ENCODE data around the gene STBD1.
A peak's percentile ranks its signal among the peaks of the same experiment; 100 is the strongest.
"Not testable (repeated sequence)": the region's sequence is repeated elsewhere in the genome, so short reads cannot be mapped to it uniquely, and the experiment has no call there.

The STBD1 gene

GRCh38 chr4:76283900-76284299, 22.6 kb upstream of the STBD1 start:
- DNase-seq (ENCODE audit: low read depth, low spot score) = no peak

DNA sequence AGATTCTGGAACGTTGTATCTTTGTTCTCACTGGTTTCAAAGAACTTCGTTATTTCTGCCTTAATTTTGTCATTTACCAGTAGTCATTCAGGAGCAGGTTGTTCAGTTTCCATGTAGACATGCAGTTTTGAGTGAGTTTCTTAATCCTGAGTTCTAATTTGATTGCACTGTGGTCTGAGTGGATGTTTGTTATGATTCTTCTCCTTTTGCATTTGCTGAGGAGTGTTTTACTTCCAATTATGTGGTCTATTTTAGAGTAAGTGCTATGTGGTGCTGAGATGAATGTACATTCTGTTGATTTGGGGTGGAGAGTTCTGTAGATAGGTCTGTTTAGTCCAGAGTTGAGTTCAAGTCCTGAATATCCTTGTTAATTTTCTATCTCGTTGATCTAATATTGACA, 18.7 kb upstream of the STBD1 start:
- not testable (repeated sequence) for DNase-seq (ENCODE audit: low read depth, low spot score)

GRCh38 chr4:76292730-76293129, 13.8 kb upstream of the STBD1 start:
- no peak for DNase-seq (ENCODE audit: low read depth, low spot score)

GRCh38 chr4:76293772-76294171, 12.8 kb upstream of the STBD1 start:
- no peak for DNase-seq (ENCODE audit: low read depth, low spot score)

GRCh38 chr4:76296286-76296820, 10.2 kb upstream of the STBD1 start:
- no peak for DNase-seq (ENCODE audit: low read depth, low spot score)

DNA sequence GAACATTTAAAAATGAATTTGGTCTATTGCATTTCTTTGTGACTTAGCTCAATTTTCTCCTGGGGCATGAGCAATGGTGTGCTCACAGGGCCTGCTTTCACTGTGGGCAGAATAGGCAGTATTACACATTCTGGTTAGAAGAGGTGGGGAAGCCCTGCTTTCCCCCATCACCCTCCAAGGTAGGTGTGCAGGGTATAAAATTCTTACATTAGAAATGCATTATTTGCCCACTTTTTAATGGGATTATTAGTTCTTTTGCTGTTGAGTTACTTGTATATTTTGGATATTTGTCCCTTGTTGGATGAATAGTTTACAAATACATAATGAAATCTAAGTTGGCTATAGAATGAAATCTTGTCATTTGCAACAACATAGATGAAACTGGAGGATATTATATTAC, 8.3 kb upstream of the STBD1 start:
- DNase-seq (ENCODE audit: low read depth, low spot score) = no peak

DNA sequence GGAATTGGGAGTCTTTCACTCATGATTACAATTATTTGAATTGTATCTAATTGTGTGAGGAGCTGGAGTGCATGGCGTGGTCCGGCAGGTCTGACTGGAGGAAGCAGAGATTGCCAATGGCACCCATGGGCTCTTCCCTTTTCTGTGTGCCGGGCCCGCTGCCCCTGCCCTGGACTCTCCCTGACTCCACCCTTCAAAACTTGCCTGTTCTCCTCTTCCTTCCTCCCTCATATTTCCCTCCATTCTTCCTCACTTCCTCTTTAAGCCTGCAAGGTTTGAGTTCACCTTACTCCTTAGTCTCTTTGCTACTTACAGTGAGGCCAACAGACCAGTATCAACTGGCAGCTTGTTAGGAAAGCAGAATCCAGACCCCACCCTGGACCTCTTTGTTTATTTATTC, 6.5 kb upstream of the STBD1 start:
- DNase-seq (ENCODE audit: low read depth, low spot score) = no peak

DNA sequence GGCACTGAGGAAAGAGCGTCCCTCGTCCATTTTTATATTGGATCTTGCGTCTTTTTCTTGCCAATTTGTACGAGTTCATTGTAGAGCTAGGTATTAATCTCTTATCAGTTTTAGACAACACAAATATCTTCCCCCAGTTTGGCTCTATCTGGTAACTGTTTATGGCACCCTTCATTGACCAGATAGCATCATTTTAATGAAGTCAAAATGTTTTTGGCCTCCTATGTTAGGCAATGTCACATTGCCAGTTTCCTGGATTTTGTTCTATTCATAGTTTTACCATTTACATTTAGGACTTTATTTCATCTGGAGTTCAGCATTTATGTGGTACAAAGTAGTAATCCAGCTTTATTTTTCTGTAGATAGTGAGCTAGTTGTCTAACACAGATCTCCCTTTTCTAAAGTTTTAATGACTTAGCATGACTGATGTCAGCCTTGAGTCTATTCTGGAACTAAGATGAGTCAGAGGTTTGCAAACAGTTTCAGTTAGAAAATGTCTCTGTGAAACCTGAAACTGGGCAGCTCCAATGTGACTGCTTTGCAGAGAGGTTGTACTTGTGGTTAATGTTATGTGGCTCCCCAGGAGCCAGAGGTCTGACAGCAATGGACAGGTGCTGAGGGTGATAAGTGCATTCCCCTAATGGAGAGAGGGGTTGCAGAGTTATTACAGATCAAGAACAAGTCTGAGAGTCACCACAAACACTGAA, 5.3 kb upstream of the STBD1 start:
- no peak for DNase-seq (ENCODE audit: low read depth, low spot score)

DNA sequence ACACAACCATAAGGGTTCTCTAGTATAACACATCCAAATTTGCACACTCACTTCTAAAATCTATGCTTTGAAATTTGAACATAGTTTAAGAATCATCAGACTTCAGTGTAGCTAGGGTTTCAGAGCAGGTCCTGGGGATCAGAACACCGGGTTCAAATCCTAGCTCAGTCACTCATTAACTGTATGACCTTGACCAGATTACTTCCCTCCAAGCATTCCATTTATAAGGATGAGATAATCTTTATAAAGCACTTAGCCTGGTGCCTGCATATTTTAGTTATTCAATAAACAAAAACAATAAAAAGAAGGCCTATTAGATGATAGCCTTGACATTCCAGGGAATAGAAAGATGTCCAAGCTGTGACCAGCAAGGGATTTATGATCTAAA, 4.8 kb upstream of the STBD1 start:
- DNase-seq (ENCODE audit: low read depth, low spot score) = no peak

DNA sequence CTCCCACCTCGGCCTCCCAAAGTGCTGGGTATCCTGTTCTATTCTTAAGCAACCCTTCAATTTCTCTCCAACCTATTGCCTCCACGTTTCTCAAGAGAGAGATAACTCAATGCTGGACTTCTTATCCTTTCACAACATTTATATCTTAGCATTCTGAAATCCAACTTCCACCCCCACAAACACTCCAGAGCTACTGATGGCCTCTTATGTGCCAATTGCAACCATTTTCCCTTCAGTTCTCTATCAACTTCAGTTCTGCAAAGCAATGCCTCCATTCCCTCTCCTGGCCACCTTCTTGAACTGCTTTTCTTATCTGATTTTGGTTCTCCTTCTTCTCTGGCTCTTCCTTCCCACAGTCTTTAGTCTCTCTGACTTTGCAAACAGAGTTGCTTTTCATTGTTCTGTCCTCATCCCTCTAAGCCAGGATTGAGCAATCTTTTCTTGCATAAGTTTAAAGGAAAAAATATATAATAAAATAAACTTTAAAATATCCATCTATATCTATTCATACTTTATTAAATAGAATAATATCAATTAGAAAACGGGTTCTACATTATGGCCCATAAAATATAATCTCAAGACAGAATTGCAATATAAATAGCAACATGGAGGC, 3.6 kb upstream of the STBD1 start:
- no peak for DNase-seq (ENCODE audit: low read depth, low spot score)

DNA sequence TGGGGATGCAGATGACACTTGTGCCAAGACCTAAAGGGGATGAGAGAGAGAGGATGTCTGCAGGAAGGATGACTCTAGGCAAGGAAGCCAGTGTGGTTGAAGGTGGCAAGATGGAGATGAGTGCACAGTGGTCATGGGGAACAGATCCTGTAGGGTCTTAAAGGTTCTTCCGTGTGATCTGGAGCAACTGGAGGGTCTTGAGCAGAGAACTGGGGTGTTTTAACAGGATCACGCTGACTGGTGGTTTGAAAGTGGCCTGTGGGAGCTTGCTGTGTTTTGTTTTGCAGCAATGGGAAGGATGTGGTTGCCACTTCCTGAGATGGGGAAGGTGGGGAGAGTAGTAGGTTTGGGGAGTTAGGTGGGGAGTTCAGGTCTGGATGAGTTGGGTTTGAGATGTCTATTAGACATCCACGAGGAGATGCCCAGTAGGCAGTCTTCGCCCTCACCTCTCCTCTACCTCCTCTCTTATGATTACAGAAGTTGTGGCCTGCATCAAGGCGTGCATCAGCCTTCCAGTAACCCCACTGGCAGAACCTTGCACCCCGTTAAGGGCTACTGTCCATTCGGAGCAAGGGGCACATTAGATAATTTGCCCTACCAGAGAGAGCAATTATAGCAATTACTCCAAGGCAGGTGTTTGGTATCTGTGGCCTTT, 1.4 kb upstream of the STBD1 start:
- no peak for DNase-seq (ENCODE audit: low read depth, low spot score)

DNA sequence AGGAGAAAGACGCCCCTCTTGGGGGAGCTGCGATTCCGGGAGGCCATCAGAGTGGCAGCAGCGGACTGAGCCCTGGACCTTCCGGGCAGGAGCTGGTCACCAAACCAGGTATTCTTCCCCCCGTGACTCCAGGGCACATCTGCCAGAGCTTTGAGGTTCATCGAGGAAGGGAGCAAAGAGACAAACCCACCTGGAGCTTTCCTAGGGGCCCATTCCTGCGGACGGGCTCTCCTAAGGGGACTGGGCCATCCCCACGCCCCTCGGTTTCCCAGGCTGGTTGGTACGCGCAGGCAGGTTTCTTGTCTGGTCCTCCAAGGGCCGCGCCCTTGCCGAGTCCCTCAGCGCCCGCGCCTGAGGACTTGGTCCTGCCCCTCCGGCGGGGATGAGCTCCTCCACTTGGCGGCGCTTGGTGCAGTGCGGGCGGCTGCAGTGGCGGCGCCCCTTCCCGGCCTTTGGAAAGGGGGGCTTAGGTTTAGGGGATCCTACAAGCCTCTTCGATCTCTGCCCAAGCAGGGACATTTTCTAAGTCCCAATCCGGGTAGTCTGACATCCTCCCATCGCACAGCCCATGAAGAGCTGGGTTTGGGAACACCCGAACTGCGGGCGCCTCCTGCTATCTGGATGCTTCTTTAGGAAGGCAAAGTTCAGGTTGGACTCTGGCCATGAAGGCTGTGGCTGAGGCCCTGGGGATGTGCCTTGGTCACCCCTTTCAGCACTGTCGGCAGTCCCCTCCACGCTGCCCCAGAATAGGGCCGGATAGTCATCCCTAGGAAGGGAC, 538 bp downstream of the STBD1 start:
- peak; percentile 67 for DNase-seq (ENCODE audit: low read depth, low spot score)

DNA sequence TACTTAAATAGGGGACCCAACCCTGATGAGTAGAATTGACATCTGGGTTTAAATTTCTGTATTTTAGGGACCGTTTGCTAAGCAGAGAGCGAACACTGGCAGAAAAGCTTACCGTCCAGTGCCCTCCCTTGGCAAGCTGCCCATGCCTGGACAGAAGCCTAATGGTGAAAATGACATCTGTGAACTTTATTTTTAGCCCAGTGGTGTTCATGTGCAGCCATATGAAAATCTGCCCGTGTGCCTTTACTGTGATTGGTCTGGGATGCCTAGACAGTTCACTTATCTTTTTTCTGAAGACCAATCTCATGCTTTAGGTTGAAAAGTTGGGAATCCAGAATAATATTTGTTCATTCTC, 1.1 kb downstream of the STBD1 start:
- DNase-seq (ENCODE audit: low read depth, low spot score) = no peak

- DNase-seq (ENCODE audit: low read depth, low spot score) = no peak
Measured at GRCh38 chr4:76308548-76308947, 2.0 kb downstream of the STBD1 start.

GRCh38 chr4:76309939-76310550, 3.5 kb downstream of the STBD1 start:
- DNase-seq (ENCODE audit: low read depth, low spot score) = no peak

DNA sequence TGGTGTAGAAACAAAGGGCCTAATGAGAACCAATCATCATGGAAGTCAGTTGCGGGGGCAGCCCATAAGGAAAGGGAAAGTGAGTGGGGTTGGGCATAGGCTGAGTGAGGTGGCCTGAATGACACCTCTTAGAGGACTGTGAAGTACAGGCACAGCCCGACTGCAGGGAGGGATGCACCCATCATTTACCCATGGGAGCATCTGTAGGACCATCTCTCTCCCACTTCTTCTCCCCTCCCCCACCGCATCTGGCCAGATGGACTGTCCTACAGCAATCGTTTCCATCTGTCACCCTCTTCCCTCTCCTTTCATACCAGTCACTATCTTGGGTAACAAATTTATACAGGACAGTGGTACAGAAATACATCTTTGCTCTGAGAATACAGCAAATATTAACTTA, 4.2 kb downstream of the STBD1 start:
- no peak for DNase-seq (ENCODE audit: low read depth, low spot score)

DNA sequence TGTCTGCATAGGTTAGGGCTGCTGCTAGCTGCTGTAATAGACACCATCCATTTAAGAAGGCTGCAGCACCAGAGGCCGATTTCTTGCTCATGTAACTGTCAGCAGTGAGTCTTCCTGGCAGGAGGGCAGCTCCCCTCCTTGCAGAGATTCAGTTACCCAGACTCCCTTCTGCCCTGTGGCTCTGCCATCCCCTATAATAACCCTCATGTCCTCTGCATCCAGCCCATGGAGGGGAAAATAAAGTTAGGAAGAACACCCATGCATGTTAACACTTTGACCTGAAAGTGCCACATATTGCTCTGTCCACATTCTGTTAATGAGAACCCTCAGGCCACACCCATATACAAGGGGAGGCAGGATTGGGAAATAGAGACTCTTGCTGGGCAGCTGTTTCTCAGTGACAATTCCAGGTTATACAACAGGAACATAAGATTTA, 5.4 kb downstream of the STBD1 start:
- DNase-seq (ENCODE audit: low read depth, low spot score) = peak; percentile 4

- DNase-seq (ENCODE audit: low read depth, low spot score) = no peak
Measured at GRCh38 chr4:76312457-76312856, 5.9 kb downstream of the STBD1 start.

DNA sequence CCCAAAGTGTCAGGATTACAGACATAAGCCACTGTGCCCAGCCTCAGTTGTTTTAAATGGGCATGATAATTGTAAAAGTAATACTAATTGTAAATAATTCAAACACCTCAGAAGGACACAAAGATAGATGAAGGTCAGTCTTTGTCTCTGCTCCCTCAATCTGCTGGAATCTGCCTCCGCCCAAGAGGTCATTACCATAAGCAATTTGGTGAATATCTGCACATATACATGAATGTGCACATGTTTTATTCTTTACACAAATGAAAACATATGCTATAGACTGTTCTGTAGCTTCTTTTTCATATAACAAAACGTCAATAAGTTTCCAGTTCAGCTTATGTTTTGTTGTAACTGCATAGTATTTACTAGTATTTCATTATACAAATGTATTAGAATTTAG, 7.0 kb downstream of the STBD1 start:
- DNase-seq (ENCODE audit: low read depth, low spot score) = no peak

GRCh38 chr4:76315267-76315918, 8.9 kb downstream of the STBD1 start:
- DNase-seq (ENCODE audit: low read depth, low spot score) = no peak

DNA sequence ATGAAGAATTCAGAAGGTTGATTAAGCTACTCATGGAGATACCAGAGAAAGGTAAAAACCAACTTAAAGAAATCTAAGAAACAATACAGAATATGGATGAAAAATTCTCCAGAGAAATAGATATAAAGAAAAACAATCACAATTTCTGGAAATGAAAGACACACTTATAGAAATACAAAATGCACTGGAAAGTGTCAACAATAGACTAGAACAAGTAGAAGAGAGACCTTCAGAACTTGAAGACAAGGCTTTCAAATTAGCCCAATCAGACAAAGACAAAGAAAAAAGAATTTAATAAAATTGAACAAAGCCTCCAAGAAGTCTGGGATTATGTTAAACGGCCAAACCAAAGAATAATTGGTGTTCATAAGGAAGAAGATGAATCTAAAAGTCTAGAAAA, 9.6 kb downstream of the STBD1 start:
- DNase-seq (ENCODE audit: low read depth, low spot score) = no peak

Data from ELF-1 (cell line).